Activated CD4-positive, alpha-beta T cell treated with anti-CD3 and anti-CD28 coated beads, Interleukin-2, amount 50 U/mL, for 24 hours (primary cell): ENCODE measurements around the gene PCNX3.

ENCODE experiments used
- DNase-seq, 2 donors: peaks; one replicate each; pipeline ENCODE4 v3.0.0-alpha.2; 2020; ENCODE audit warnings: low read depth in 1 of 2, low spot score in 1 of 2

Gene PCNX3

GRCh38 chr11:65580031-65580692 lies 35.4 kb upstream of the PCNX3 start:
- no peak for DNase-seq

GRCh38 chr11:65580756-65581155 lies 34.8 kb upstream of the PCNX3 start:
- DNase-seq: no peak

GRCh38 chr11:65581928-65582327 lies 33.6 kb upstream of the PCNX3 start:
- no peak for DNase-seq

- no peak for DNase-seq
These were observed 32.0 kb upstream of the PCNX3 start for GRCh38 chr11:65583589-65583988.

GRCh38 chr11:65584106-65584505 lies 31.5 kb upstream of the PCNX3 start:
- DNase-seq: no peak

- DNase-seq: no peak
These were observed 30.8 kb upstream of the PCNX3 start for GRCh38 chr11:65584723-65585171.

GRCh38 chr11:65585396-65586246 lies 30.0 kb upstream of the PCNX3 start:
- no peak for DNase-seq

GRCh38 chr11:65586247-65586630 lies 29.3 kb upstream of the PCNX3 start:
- DNase-seq: no peak

GRCh38 chr11:65586676-65587075 lies 28.9 kb upstream of the PCNX3 start:
- no peak for DNase-seq

GRCh38 chr11:65588199-65589054 lies 27.1 kb upstream of the PCNX3 start:
- peak in 1 of 2 donors; percentile 68 for DNase-seq

GRCh38 chr11:65589444-65590239 lies 25.9 kb upstream of the PCNX3 start:
- DNase-seq: no peak

GRCh38 chr11:65590240-65590738 lies 25.3 kb upstream of the PCNX3 start:
- no peak for DNase-seq

- DNase-seq: no peak
These were observed 23.4 kb upstream of the PCNX3 start for GRCh38 chr11:65591939-65592857.

GRCh38 chr11:65592858-65593517 lies 22.6 kb upstream of the PCNX3 start:
- no peak for DNase-seq

GRCh38 chr11:65593518-65594414 lies 21.8 kb upstream of the PCNX3 start:
- DNase-seq: no peak

- no peak for DNase-seq
These were observed 20.4 kb upstream of the PCNX3 start for GRCh38 chr11:65595131-65595530.

- DNase-seq: no peak
These were observed 19.9 kb upstream of the PCNX3 start, which contains the start of gene KCNK7 for GRCh38 chr11:65595543-65596281. TSS of gene KCNK7 (minus strand) at chr11:65595800. CDS start at chr11:65595772, 28 bp downstream.
